GM06990 (cell line): Measurements from ENCODE around the gene EIPR1.

ENCODE experiments used
- DNase-seq: peaks from one replicate; pipeline ENCODE4 v3.0.0-alpha.2; 2011; ENCODE audit not compliant: insufficient read length; ENCODE audit errors: extremely low read depth
- H3K27me3 ChIP-seq: replicated peaks from 2 replicates; pipeline ENCODE4 v1.6.0; 2011; ENCODE audit warnings: low read length; ENCODE audit not compliant: control insufficient read depth, insufficient read depth
- H3K36me3 ChIP-seq: 2 replicates; pipeline ENCODE4 v1.5.1; 2011; ENCODE audit warnings: low read length; ENCODE audit not compliant: control insufficient read depth, insufficient read depth
- H3K4me3 ChIP-seq: replicated peaks from 2 replicates; pipeline ENCODE4 v1.5.1; 2011; ENCODE audit warnings: low read depth, mild to moderate bottlenecking, control low read depth, low read length
- CTCF ChIP-seq: IDR thresholded peaks from 2 replicates; pipeline ENCODE4 v1.5.1; 2011; ENCODE audit warnings: low read length, control low read depth, mild to moderate bottlenecking, inconsistent platforms; ENCODE audit not compliant: insufficient read depth, poor library complexity, severe bottlenecking

The EIPR1 gene

GRCh38 chr2:3243804-3244203 lies 133.8 kb downstream of the EIPR1 start:
- Histone ChIP-seq H3K36me3 (peaks cover 2% of the 10 kb centered on the region), H3K4me3 (no peak overlapping the region), H3K27me3 (no peaks in the 10 kb centered on the region)
- no peak for TF ChIP-seq CTCF
- no peak for DNase-seq

GRCh38 chr2:3242747-3243369 lies 134.8 kb downstream of the EIPR1 start:
- H3K27me3 ChIP-seq: no peaks in the 10 kb centered on the region
- TF ChIP-seq CTCF: no peak
- no peak overlapping the region for H3K4me3 ChIP-seq
- peaks cover 2% of the 10 kb centered on the region for H3K36me3 ChIP-seq
- DNase-seq: no peak

- no peak for TF ChIP-seq CTCF
- DNase-seq: no peak
- Histone ChIP-seq H3K36me3 (peaks cover 2% of the 10 kb centered on the region), H3K27me3 (no peaks in the 10 kb centered on the region), H3K4me3 (no peak overlapping the region)
Measured at GRCh38 chr2:3241971-3242746, 135.5 kb downstream of the EIPR1 start.

- no peak for TF ChIP-seq CTCF
- H3K27me3 ChIP-seq: no peaks in the 10 kb centered on the region
- H3K4me3 ChIP-seq: no peak overlapping the region
- H3K36me3 ChIP-seq: peaks cover 2% of the 10 kb centered on the region
- no peak for DNase-seq
Measured at GRCh38 chr2:3238951-3239841, 138.4 kb downstream of the EIPR1 start.

GRCh38 chr2:3236300-3237045 lies 141.1 kb downstream of the EIPR1 start:
- TF ChIP-seq CTCF: no peak
- Histone ChIP-seq H3K36me3 (peaks cover 4% of the 10 kb centered on the region), H3K4me3 (no peak overlapping the region), H3K27me3 (no peaks in the 10 kb centered on the region)
- DNase-seq: no peak
